Glutamatergic neuron (in vitro differentiated cells): ENCODE results near the gene ZDHHC8. TPM values are rescaled to one million over a fixed set of nuclear protein-coding genes. Genes with fewer than 3 reads are reported as not detected.

Source experiments
- DNase-seq: peaks from one replicate; pipeline ENCODE4 v3.0.0; 2022
- H3K27ac Mint-ChIP-seq: one replicate; pipeline ENCODE4 v1.8.0; 2020; ENCODE audit warnings: mild to moderate bottlenecking, mixed read lengths, inconsistent platforms; ENCODE audit not compliant: unreplicated experiment
- H3K27me3 Mint-ChIP-seq: one replicate; pipeline ENCODE4 v1.8.0; 2020; ENCODE audit warnings: mild to moderate bottlenecking, moderate library complexity, mixed read lengths, inconsistent platforms; ENCODE audit not compliant: unreplicated experiment
- H3K36me3 Mint-ChIP-seq: one replicate; pipeline ENCODE4 v1.8.0; 2020; ENCODE audit warnings: mild to moderate bottlenecking, mixed read lengths, inconsistent platforms; ENCODE audit not compliant: unreplicated experiment
- H3K4me1 Mint-ChIP-seq: one replicate; pipeline ENCODE4 v1.8.0; 2020; ENCODE audit warnings: mild to moderate bottlenecking, low read depth, mixed read lengths, inconsistent platforms; ENCODE audit not compliant: unreplicated experiment
- H3K4me3 Mint-ChIP-seq: one replicate; pipeline ENCODE4 v1.8.0; 2020; ENCODE audit warnings: mild to moderate bottlenecking, mixed read lengths, inconsistent platforms; ENCODE audit not compliant: unreplicated experiment
- H3K9me3 Mint-ChIP-seq: one replicate; pipeline ENCODE4 v1.8.0; 2020; ENCODE audit warnings: mild to moderate bottlenecking, moderate library complexity, mixed read lengths, inconsistent platforms; ENCODE audit not compliant: unreplicated experiment
- CTCF ChIP-seq: fragments of 200-600 bp; sonication (generic); IDR thresholded peaks from one replicate; pipeline ENCODE4 v1.5.0; 2021; ENCODE audit not compliant: partially characterized antibody, unreplicated experiment
- total RNA-seq: library from RNA; stranded (reverse); fragmentation: NEBNext Ultra II Directional; extraction: Animal tissue kit (Norgen Biotek cat#: 25700); gene quantifications from one replicate; pipeline ENCODE4 v1.2.1, GENCODE V29; 2021; ENCODE audit not compliant: unreplicated experiment

ZDHHC8 gene
- total RNA-seq, 1 donor from 2014 or later, result 119 TPM

GRCh38 chr22:20153945-20154344 lies 22.3 kb downstream of the ZDHHC8 start:
- DNase-seq, result no peak
- Mint-ChIP-seq H3K9me3 (peaks cover 2% of the 10 kb centered on the region), H3K27me3 (peaks cover 3% of the 10 kb centered on the region), H3K27ac (no peak overlapping the region), H3K4me1 (peaks cover 8% of the 10 kb centered on the region), H3K36me3 (no peaks in the 10 kb centered on the region), H3K4me3 (no peak overlapping the region)
- no peak for TF ChIP-seq CTCF

DNA sequence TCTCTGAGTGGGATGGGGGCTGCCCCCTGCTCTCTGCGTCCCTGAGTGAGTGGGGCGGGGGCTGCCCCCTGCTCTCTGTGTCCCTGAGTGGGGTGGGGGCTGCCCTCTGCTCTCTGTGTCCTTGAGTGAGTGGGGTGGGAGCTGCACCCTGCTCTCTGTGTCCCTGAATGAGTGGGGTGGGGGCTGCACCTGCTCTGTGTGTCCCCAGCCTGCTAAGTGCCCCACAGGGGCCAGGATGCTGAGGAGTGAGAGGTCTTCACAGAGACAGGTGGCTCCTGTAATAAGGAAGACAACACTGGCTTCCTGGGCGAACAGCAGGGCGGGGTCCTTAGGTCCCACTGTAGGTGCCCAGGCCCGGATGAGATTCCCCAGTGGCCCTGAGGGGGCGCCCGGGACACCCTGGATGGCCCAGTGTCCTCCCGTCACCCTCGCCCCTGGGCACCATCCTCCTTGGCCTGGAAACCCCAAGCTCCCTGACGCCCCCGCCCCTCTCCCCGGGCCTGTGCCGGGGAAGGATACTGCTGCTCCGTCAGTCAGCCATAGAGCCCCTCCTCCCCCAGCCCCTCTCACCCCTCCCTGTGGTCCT lies 23.1 kb downstream of the ZDHHC8 start:
- Mint-ChIP-seq H3K4me3 (no peak overlapping the region), H3K36me3 (no peaks in the 10 kb centered on the region), H3K9me3 (peaks cover 6% of the 10 kb centered on the region), H3K4me1 (peaks cover 10% of the 10 kb centered on the region), H3K27me3 (peaks cover 5% of the 10 kb centered on the region), H3K27ac (no peak overlapping the region)
- TF ChIP-seq CTCF, result no peak
- no peak for DNase-seq

- Mint-ChIP-seq H3K27ac (no peak overlapping the region), H3K4me1 (peaks cover 11% of the 10 kb centered on the region), H3K4me3 (no peak overlapping the region), H3K9me3 (peaks cover 8% of the 10 kb centered on the region), H3K27me3 (peaks cover 5% of the 10 kb centered on the region), H3K36me3 (no peaks in the 10 kb centered on the region)
- DNase-seq, result peak; percentile 54
- TF ChIP-seq CTCF, result no peak
These were observed 23.9 kb downstream of the ZDHHC8 start for GRCh38 chr22:20155330-20156041.

GRCh38 chr22:20156042-20156389 lies 24.4 kb downstream of the ZDHHC8 start:
- H3K4me1 Mint-ChIP-seq, result peaks cover 11% of the 10 kb centered on the region
- peaks cover 5% of the 10 kb centered on the region for H3K27me3 Mint-ChIP-seq
- H3K4me3 Mint-ChIP-seq, result no peak overlapping the region
- H3K27ac Mint-ChIP-seq, result no peak overlapping the region
- TF ChIP-seq CTCF, result no peak
- no peak for DNase-seq
- H3K36me3 Mint-ChIP-seq, result no peaks in the 10 kb centered on the region
- H3K9me3 Mint-ChIP-seq, result peaks cover 8% of the 10 kb centered on the region
